ENCODE data around the gene THOP1. TPM values are rescaled to one million over a fixed set of nuclear protein-coding genes. Genes with fewer than 3 reads are reported as not detected.

The THOP1 gene
- total and polyA plus RNA-seq, 10 of the 15 experiments (the other 5 are each of a cell fraction or from before 2014, with no cell fraction given) = 1.9 to 270 (median 169) TPM

- DNase-seq (ENCODE audit: low read depth, low spot score) (no peak), ATAC-seq (no peak), FAIRE-seq (no peak)
- no TSS peak for BruUV-seq (replicated peaks)
- Histone ChIP-seq H3K36me3 (ENCODE audit: control insufficient read depth in 2 of 2, insufficient read depth in 2 of 2, low read length in 1 of 2) (peaks cover 20 to 59% of the 10 kb centered on the region in 2 experiments), H4K20me1 (ENCODE audit: control insufficient read depth, insufficient read depth) (no peaks in the 10 kb centered on the region), H3K9ac (ENCODE audit: control insufficient read depth, insufficient read depth, low read length) (no peak overlapping the region), H3K79me2 (ENCODE audit: control insufficient read depth, insufficient read depth, low read length) (no peaks in the 10 kb centered on the region), H3K4me3 (no peak overlapping the region), H2AFZ (ENCODE audit: control insufficient read depth, low read depth, low read length) (no peak overlapping the region), H3K27me3 (replicated peaks in 1 of 2; ENCODE audit: control insufficient read depth in 2 of 2, insufficient read depth in 2 of 2, low read length in 1 of 2) (no peaks in the 10 kb centered on the region), H3K27ac (ENCODE audit: control insufficient read depth, insufficient read depth) (no peak overlapping the region; the same call in 1 of the 2 replicates), H3K4me1 (ENCODE audit: control insufficient read depth, insufficient read depth, low read length) (no peaks in the 10 kb centered on the region), H3K9me3 (replicated peaks; ENCODE audit: control insufficient read depth, insufficient read depth, low read length) (no peaks in the 10 kb centered on the region; the same call in 2 of the 3 replicates), H3K4me2 (ENCODE audit: control insufficient read depth, insufficient read depth) (no peak overlapping the region)
- no peak for TF ChIP-seq SMC3 (IDR thresholded peaks at IDR 0.05; ENCODE audit: borderline replicate concordance, low read length)
- no peak for TF ChIP-seq ZNF217 (IDR thresholded peaks at IDR 0.05)
- TF ChIP-seq RELB (IDR thresholded peaks at IDR 0.05; ENCODE audit: low read depth) = no peak
- TF ChIP-seq TCF3 (IDR thresholded peaks at IDR 0.05; ENCODE audit: borderline replicate concordance, insufficient read depth, low read depth, low read length) = no peak
- ChIA-PET SMC1A (ENCODE audit: uncharacterized antibody, unreplicated experiment) (interaction anchor here (0.6 to 1.9 kb wide), 2 partner anchors 10 to 155 kb away, joined by 3 to 4 read pairs; no protein-coding TSS in a partner anchor), POLR2A (interaction anchor here (0.9 kb wide), 1 partner anchor 20 kb away, joined by 3 read pairs; the partner anchor contains the start of gene SGTA), RAD21 (ENCODE audit: unreplicated experiment) (no interaction called here), CTCF (interaction anchor here (0.9 kb wide), 1 partner anchor 16 kb away, joined by 3 read pairs; the partner anchor contains the start of gene ZNF554)
- intact Hi-C loops (cut with micrococcal nuclease; ENCODE audit: unreplicated experiment) = no loop called here
- WGBS (ENCODE audit: insufficient coverage, insufficient replicate concordance, low lambda C conversion rate, missing lambda C conversion rate) = 92% methylated on average over 28 of the region's 29 CpGs
- in situ Hi-C loops (cut with MboI) = no loop called here
These were observed 18.3 kb downstream of the THOP1 start for GRCh38 chr19:2803486-2804155.

Measured in GM12878 (cell line).